ENCODE data around the gene MED13.
"Not testable (repeated sequence)": the region's sequence is repeated elsewhere in the genome, so short reads cannot be mapped to it uniquely, and the experiment has no call there.

Gene MED13

DNA sequence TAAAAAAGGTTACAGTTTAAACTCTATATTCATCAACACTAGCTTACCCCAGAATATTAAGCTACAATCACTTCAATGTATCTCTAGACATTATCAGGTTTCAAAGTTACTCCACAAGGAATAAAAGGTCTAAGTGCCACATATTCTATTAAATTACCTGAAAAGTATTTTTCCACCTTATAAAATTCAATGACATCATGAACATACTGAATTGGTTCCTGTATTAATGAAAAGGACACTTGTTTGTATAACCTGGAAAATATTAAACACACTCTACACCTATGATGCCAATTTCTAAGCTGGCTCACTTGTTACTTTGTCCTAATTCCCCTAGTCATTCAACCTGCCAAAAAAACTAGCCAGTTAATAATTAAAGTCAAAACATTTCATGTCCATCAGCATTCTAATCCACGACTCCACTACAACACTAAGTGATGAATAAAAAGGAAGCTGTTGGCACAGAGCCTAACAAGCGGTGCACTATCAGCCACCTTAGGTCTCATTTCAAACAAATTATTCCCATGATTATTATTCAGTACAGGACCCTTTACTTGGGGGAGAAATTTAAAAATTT lies 12.2 kb downstream of the MED13 start:
- no peak for DNase-seq (ENCODE audit: low spot score)

DNA sequence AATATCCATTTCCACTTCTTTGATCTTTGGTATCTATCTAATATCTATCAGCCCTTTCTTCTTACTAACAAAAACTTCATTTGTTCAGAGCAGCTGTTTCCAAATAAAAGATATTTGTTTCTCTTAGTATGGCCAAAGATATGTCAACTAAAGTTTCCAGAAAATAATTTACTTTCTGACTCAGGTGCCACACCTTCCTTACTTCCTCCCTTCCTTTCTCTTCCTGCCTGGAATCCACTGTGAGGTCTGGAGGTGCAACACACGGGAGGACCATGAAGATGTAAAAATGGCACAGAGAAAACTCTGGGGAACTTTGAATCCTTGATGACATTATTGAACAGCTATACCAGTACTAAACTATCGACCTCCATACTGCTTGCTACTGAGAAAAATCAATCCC lies 14.0 kb downstream of the MED13 start:
- no peak for DNase-seq (ENCODE audit: low spot score)

DNA sequence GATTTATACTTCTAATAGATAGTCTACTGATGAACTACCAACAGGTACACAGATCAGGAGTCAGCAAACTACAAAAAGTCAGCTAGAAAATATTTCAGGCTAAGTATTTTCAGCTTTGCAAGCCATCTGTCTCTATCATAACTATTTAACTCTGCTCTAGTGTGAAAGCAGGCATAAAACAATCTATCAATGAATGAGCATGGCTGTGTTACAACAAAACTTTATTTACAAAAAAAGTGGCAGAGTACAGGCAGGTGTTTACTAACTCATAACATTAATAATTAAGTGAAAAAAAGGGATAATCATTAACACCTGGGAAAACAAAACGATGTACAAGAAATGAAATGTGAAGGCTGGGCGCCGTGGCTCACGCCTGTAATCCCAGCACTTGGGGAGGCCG lies 15.8 kb downstream of the MED13 start:
- no peak for DNase-seq (ENCODE audit: low spot score)

DNA sequence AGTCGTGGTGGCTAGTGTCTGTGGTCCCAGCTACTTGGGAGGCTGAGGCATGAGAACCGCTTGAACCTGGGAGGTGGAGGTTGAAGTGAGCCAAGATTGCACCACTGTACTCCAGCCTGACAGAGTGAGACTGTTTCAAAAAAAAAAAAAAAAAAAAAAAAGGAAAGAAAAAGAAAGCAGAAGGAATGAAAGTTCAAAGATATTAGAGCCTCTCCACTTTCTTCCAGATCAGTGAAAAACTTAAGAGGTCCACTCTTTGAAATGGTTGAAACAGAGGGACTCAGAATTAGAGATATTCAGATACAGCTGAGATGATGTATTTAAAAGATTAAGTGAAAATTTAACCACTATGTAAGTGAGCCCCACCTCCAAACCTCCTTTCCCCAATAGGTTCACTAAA lies 16.8 kb downstream of the MED13 start:
- DNase-seq (ENCODE audit: low spot score): no peak

DNA sequence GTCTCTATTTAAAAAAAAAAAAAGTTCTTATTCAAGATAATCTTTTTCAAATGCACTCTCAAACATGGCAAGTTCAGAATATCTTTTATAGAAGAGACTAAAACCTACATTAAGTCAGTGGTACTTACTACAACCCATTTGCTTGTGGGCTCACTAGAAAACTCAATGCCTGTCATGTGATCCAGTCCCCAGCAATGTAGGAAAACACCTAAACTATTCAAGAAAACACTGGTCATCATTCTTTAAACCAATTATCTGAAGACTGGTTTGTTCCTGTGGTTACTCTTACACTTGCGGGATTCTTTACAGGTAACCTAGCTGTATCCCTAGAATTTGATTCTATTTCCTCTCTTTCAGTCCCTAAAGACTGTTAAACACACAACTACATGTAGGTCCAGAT lies 19.6 kb downstream of the MED13 start:
- DNase-seq (ENCODE audit: low spot score): no peak

DNA sequence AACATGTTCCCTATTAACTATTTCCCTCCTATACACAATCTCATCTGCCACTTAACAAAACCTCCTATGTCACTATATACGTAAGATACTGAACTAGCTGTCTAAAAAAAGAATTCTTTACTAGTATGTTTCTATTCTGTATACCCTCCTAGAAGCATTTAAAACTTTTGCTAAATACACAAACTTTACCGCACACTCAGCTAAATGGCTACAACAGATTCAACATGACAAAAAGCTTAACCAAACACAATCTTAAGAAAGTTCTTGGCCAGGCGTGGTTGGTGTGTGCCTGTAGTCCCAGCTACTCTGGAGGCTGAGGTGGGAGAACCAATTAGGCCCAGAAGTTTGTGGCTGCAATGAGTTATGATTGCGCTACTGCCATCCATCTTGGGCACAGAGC lies 20.0 kb downstream of the MED13 start:
- DNase-seq (ENCODE audit: low spot score): no peak

DNA sequence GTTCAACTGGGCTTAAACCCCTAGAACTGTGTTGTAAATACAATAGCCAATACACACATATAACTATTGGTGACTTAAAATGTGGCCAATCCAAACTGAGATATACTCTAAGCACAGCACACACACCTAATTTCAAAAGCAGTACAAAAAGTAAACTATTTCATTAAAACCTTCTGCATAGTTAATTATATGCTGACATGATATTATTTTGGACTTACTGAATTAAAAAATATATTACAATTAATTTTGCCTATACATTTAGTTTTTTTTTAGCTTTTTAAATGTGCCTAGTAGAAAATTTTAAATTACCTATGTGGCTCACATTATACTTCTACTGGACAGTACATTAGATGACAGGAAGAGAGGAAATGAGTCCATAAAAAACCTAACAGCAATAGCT lies 21.5 kb downstream of the MED13 start:
- no peak for DNase-seq (ENCODE audit: low spot score)

DNA sequence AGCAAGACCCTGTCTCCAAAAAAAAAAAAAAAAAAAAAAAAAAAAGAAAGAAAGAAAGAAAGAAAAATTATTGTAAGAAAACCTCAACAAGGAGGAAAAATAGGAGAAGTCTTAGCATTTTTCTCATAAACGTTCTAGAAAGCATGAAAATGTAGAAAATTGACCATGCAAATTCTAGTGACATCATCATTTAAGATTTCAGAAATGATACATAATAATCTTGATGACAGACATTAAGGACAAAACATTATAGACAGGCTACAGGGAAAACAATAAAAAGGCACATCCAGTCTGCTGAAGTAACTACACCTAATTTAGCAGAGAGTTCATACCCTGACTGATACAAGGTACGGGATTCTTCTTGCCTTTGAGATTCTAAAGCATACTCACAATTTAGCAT lies 21.9 kb downstream of the MED13 start:
- no peak for DNase-seq (ENCODE audit: low spot score)

DNA sequence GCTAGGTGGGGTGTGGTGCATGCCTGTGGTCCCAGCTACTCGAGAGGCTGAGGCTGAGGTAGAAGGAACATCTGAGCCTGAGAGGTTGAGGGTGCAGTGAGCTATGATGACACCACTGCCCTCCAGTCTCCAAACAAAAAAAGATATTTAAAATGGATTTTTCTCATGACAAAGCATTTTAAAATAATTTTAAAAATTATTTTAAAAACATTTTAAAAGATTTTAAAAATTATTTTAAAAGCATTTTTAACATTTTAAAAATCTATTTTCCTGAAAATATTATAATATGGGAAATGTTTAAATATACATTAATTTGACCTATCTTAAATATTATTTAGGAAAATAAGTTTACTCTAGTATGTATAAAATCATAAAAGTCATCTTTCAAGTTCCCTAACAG lies 26.8 kb downstream of the MED13 start:
- no peak for DNase-seq (ENCODE audit: low spot score)

DNA sequence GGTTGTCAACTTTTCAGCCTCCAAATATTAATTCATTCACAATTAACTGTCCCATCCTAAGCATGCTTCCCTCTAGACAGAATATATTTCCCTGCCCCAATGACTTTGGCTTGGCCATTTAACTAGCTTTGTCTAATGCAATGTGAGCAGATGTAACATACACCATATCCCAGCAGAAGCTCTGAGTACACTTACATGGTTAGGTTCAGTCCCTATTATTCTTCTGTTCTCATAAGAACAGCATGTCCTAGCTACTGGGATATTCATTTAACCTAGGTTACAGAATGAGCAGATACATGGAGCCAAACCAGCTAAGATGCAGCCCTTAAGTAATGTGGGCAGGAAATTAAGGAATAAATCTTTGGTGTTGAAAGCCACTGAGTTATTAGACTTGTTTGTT lies 31.8 kb downstream of the MED13 start:
- DNase-seq (ENCODE audit: low spot score): no peak

DNA sequence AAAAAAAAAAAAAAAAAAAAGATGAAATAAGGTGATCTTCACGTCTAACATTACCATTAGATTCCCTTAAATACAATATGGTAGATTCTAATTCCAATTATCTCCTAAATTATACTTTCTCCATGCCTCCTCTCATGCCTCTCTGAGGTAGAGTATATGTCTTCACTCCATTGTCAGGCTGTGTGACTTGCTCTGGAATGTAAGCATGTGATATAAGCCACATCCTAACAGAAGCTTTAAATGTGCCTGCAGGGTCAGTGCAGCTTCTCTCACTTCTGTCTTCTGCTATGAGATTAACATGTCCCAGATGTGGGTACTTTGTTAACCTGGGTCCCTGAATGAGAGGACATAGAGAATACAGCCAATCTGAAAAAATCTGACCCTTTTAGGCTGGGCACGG lies 32.6 kb downstream of the MED13 start:
- no peak for DNase-seq (ENCODE audit: low spot score)

DNA sequence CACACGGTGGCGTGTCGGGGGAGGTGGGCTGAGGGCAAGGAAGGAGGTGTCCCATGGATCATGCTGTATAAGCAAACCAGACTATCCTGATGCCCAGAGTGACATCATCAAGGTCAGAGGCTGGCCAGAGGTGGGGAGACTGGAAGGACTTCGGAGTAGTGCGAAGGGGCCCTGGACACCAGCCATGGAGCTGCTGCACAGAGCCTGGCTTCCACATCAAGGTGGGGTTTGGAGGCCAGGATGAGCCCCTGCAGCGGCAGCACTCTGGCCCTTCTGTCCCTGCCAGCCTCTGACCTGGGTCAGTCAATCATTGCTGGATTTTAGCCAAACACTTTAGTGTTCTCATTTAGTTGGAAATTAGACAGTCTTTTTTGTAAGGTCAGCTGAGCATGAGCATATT lies 34.8 kb downstream of the MED13 start:
- DNase-seq (ENCODE audit: low spot score): no peak

DNA sequence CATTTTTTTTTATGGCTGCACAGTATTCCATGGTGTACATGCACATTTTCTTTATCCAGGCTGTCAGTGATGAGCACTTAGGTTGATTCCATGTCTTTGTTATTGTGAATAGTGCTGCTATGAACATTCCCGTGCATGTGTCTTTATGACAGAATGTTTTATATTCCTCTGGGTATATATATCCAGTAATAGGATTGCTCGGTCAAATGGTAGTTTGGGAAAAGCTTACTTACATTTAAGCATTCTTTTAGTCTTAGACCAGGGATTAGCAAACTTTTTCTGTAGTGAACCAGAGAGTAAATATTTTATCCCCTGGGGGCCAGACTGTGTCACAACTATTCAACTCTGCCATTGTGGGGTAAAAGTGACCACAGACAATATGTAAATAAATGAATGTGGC lies 40.2 kb downstream of the MED13 start:
- DNase-seq (ENCODE audit: low spot score): no peak

DNA sequence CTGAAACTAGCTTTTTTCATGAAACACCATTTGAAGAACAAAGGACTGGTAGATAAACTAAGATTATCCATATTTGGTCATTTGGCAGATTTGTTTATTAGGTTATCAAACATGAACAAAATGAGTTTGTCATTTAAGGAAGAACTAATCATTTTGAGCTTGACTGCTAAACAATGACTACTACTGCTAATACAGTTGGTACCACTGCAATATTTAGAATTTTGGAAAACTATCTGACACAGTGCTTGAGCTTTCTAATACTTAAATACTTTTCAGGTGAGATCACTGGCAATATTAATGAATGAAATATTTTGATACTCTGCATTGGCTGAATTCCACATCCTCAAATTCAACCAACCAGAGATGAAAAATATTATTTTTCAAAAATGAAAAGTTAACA lies 47.2 kb downstream of the MED13 start:
- no peak for DNase-seq (ENCODE audit: low spot score)

DNA sequence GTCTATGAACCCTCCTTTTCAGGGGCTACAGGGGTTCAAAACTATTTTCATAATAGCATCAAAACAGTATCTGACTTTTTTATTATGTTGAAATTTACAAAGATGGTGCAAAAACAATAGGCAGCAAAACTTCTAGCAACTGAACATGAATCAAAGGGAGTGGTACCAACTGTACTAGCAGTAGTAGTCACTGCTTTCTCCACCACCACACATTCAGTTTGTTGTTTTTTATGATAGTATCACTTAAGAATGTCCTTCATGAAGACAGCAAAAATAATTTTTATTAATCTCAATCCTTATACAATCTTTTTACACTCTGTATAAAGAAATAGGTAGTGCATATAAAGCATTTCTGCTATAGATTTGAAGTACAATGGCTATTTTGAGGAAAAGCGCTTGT lies 47.6 kb downstream of the MED13 start:
- no peak for DNase-seq (ENCODE audit: low spot score)

DNA sequence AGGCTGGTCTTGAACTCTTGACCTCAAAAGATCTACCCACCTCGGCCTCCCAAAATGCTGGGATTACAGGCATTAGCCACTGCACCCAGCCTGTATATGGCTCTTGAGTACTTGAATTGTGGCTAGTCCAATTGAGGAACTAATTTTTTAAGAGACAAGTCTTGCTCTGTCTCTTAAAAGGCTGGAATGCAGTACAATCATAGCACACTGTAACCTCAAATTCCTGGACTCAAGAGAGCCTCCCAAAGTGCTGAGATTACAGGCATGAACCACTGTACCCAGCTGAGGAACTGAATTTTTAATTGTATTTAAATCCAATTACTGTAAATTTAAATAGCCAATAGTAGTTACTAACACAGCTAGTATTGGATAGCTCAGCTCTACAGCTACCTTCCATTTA lies 50.6 kb downstream of the MED13 start:
- DNase-seq (ENCODE audit: low spot score): no peak

DNA sequence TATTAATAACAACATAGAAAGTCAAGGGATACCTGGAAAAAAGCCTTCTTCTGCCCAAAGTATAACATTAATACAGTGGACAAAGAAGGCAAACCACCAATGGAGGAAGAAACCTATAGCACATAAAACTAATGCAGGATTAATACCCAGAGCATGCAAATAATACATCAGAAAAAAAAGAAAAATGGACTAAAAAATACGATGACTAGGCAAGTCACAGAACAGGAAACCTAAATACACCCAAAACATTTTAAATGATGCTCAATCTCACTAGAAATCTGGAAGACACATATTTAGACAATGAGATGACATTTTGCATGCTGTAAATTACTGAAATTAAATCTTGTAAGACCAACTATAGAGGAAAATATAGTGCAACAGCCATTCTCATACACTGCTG lies 55.9 kb downstream of the MED13 start:
- no peak for DNase-seq (ENCODE audit: low spot score)

DNA sequence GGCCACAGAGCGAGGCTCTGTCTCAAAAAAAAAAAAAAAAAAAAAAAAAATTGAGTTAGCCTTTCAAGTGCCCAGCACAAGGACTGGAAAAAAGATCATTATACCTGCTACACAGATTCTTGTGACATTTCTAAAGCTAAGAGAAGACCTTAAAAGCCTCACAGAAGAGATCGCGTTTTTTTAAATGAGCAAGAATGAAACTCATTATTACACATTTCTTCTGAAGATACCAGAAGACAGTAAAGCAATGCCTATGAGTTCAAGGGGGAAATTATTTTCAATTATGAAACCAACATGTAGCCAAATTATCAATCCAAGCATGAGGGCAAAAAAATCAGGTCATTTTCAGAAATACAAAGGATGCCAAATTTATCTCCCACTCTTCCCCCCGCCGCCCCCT lies 56.8 kb downstream of the MED13 start:
- no peak for DNase-seq (ENCODE audit: low spot score)

DNA sequence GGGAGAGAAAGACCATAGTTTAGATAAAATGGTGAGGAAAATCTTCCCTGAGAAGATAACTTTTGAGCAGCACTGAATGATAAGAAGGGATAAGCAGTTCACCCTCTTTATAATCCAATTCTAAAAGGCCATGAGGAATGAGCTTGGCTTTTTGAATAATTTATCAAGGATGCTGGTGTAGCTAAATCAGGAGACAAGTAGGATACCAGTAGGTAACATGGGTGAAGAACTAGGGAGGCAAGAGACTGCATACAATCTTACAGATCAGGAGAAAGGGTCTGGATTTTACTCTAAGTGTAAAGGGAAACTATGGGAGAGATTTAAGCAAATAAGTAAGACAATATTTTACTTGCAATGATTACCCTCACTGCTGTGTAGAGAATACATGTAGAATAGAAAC lies 60.7 kb downstream of the MED13 start:
- no peak for DNase-seq (ENCODE audit: low spot score)

DNA sequence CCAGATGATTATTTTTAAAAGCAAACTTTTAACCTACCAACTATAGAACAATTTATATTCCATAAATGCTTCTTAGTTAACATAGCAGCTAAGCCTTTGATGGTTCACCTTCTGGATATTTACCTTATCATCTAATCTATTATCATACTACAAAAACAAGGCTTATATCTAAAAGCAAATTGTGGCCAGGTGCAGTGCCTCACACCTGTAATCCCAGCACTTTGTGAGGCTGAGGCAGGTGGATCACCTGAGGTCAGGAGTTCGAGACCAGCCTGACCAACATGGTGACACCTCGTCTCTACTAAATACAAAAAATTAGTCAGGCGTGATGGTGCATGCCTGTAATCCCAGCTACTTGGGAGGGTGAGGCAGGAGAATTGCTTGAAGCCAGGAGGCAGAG lies 61.9 kb downstream of the MED13 start:
- not testable (repeated sequence) for DNase-seq (ENCODE audit: low spot score)

DNA sequence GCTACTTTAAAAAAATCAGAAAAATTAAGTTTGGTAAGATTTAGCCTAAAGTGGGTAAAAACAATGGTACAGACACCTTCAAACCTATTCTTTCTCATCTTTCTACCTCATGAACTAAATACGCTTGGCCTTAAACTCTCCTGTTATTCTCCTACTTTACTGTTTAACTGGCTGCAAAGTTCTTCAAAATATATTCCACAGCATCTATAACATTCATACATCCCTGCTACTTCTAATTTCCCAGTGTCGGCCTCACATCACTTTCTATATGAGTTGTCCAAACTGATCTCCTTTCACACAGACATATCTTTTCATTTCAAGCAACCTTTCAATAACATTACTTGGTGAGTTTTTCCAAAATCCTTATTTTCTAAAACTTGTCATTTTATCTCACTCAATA lies 64.0 kb downstream of the MED13 start:
- DNase-seq (ENCODE audit: low spot score): no peak

DNA sequence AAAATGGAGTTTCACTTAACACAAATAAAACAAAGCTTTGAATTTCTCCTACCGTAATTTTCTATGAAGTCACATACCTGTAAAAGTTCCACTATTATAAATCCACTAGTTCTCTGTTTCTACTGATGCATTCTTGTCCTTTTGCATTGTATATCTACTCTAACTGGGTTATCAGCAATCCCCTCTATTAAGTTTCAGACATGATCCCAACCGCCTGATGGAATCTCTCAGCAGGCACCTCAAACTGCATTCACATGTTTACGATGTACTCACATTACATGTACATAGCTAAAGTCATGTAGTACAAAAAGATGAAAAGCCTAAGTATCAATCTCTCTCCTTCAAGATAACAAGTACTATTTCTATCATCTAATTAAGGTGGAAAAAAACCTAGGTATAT lies 64.9 kb downstream of the MED13 start:
- DNase-seq (ENCODE audit: low spot score): no peak

DNA sequence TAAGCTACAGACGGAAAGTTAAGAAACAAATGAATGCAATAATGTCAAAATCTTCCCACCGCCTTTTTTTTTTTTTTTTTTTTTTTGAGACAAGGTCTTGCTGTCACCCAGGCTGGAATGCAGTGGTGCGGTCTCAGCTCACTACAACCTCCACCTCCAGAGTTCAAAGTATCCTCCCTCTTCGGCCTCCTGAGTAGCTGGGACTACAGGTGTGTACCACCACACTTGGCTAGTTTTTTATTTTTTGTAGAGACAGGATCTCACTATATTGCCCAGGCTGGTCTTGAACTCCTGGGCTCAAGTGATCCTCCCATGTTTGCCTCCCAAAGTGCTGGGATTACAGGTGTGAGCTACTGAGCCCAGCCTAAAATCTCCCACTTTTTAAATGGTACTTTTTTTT lies 66.5 kb downstream of the MED13 start:
- DNase-seq (ENCODE audit: low spot score): not testable (repeated sequence)

DNA sequence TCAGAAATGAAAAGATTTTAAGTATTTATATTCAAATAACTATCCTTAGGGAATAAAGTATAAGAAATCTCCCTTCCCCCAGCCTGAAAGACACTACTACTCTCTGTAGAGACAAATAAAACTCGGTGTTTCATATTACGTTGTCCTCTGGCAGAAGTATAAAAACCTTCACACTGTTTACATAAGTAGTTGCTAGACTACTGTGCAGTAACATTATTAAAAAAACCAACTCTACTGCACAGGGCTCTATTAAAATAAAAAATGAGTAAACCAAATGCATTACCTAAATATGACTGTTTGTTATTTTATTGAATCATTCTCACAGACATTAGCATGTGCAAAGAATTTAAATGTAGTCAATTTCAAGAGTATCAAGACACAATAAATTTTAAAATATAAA lies 67.4 kb downstream of the MED13 start:
- DNase-seq (ENCODE audit: low spot score): no peak
